Ishikawa (cell line): ENCODE data around the gene C5orf34.

Experiments
- CREB1 ChIP-seq: IDR thresholded peaks from 2 replicates; pipeline ENCODE4 v1.6.1; 2012; ENCODE audit warnings: low read depth
- EP300 ChIP-seq: IDR thresholded peaks from 2 replicates; pipeline ENCODE4 v1.6.1; 2012; ENCODE audit warnings: borderline replicate concordance
- FOXM1 ChIP-seq: IDR thresholded peaks from 2 replicates; pipeline ENCODE4 v1.6.1; 2012; ENCODE audit warnings: low read depth, borderline replicate concordance
- NFIC ChIP-seq: IDR thresholded peaks from 2 replicates; pipeline ENCODE4 v1.6.1; 2012
- RAD21 ChIP-seq: IDR thresholded peaks from 2 replicates; pipeline ENCODE4 v1.6.1; 2012; ENCODE audit warnings: low read depth
- TAF1 ChIP-seq: IDR thresholded peaks from 2 replicates; pipeline ENCODE4 v1.6.1; 2012; ENCODE audit warnings: low read depth, mild to moderate bottlenecking
- TCF12 ChIP-seq: IDR thresholded peaks from 2 replicates; pipeline ENCODE4 v1.6.1; 2012; ENCODE audit warnings: low read depth
- TEAD4 ChIP-seq: IDR thresholded peaks from 2 replicates; pipeline ENCODE4 v1.6.1; 2012
- YY1 ChIP-seq: IDR thresholded peaks from 2 replicates; pipeline ENCODE4 v1.6.1; 2012; ENCODE audit warnings: low read depth
- ZBTB7A ChIP-seq: IDR thresholded peaks from 2 replicates; pipeline ENCODE4 v1.6.1; 2012; ENCODE audit warnings: low read depth
- TF ChIP-seq, protein P1 (sequence below): IDR thresholded peaks from 2 replicates; pipeline ENCODE4 v1.6.1; 2012; ENCODE audit warnings: low read depth, mild to moderate bottlenecking
- TF ChIP-seq, protein P2 (sequence below): IDR thresholded peaks from 2 replicates; pipeline ENCODE4 v1.6.1; 2012

GRCh38 chr5:43555895-43556606 is 41.1 kb upstream of the C5orf34 start:
- TF ChIP-seq ZBTB7A (no peak), EP300 (no peak), NFIC (no peak), YY1 (no peak; the same call in 1 of the 2 replicates), TAF1 (peak; percentile 62; the same call in 1 of the 2 replicates), TEAD4 (no peak), RAD21 (no peak), FOXM1 (no peak), CREB1 (no peak), TCF12 (no peak)
- TF ChIP-seq, protein P1, sequence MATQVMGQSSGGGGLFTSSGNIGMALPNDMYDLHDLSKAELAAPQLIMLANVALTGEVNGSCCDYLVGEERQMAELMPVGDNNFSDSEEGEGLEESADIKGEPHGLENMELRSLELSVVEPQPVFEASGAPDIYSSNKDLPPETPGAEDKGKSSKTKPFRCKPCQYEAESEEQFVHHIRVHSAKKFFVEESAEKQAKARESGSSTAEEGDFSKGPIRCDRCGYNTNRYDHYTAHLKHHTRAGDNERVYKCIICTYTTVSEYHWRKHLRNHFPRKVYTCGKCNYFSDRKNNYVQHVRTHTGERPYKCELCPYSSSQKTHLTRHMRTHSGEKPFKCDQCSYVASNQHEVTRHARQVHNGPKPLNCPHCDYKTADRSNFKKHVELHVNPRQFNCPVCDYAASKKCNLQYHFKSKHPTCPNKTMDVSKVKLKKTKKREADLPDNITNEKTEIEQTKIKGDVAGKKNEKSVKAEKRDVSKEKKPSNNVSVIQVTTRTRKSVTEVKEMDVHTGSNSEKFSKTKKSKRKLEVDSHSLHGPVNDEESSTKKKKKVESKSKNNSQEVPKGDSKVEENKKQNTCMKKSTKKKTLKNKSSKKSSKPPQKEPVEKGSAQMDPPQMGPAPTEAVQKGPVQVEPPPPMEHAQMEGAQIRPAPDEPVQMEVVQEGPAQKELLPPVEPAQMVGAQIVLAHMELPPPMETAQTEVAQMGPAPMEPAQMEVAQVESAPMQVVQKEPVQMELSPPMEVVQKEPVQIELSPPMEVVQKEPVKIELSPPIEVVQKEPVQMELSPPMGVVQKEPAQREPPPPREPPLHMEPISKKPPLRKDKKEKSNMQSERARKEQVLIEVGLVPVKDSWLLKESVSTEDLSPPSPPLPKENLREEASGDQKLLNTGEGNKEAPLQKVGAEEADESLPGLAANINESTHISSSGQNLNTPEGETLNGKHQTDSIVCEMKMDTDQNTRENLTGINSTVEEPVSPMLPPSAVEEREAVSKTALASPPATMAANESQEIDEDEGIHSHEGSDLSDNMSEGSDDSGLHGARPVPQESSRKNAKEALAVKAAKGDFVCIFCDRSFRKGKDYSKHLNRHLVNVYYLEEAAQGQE = no peak
- TF ChIP-seq, protein P2, sequence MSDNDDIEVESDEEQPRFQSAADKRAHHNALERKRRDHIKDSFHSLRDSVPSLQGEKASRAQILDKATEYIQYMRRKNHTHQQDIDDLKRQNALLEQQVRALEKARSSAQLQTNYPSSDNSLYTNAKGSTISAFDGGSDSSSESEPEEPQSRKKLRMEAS = peak; percentile 12; the same call in 1 of the 2 replicates
